Stimulated activated CD8-positive, alpha-beta memory T cell treated with anti-CD3 and anti-CD28 coated beads, Interleukin-7, amount 100 ng/mL, for 1 hour (primary cell): Measurements from ENCODE around the gene SAFB.
"Not testable (repeated sequence)": the region's sequence is repeated elsewhere in the genome, so short reads cannot be mapped to it uniquely, and the experiment has no call there.

ENCODE experiments used
- DNase-seq, 2 donors: peaks; one replicate each; pipeline ENCODE4 v3.0.0-alpha.2; 2020; ENCODE audit warnings: low read depth in 2 of 2

SAFB gene

GRCh38 chr19:5684694-5685430 is 62.0 kb downstream of the SAFB start:
- no peak for DNase-seq

GRCh38 chr19:5686326-5686646 is 63.4 kb downstream of the SAFB start:
- no peak for DNase-seq

DNA sequence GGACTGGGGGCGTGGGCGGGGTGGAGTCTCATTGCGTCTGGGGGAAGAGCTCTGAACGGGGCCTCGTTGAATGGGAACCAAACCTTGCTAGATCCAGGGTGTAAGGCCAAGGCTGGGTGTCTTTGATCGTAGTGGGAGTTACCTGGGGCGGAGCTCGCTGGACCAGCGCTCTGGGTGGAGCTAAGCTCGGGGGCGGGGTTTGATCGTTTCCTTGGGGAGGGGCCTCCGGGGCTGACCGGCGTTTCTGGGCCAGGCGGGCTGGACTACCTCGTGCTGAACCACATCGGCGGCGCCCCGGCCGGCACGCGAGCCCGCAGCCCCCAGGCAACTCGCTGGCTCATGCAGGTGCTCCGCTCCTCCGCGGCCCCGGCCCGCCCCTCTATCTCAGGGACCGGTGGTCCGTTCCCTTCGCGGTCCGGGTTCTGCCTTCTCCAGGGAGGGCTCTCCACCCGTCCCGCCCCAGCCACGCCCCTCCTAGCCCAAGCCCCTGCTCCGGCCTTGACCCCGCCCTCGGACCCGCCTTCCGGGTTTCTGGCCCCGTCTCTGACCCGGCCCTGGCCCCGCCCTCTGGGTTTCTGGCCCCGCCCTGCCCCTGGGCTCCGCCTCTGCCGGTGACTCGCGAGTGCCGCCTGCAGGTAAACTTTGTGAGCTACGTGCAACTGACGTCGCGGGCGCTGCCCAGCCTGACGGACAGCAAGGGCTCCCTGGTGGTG is 63.9 kb downstream of the SAFB start:
- DNase-seq: peak; percentile 92 to 95

- DNase-seq: no peak
Observed at GRCh38 chr19:5687360-5688198, 64.7 kb downstream of the SAFB start.

DNA sequence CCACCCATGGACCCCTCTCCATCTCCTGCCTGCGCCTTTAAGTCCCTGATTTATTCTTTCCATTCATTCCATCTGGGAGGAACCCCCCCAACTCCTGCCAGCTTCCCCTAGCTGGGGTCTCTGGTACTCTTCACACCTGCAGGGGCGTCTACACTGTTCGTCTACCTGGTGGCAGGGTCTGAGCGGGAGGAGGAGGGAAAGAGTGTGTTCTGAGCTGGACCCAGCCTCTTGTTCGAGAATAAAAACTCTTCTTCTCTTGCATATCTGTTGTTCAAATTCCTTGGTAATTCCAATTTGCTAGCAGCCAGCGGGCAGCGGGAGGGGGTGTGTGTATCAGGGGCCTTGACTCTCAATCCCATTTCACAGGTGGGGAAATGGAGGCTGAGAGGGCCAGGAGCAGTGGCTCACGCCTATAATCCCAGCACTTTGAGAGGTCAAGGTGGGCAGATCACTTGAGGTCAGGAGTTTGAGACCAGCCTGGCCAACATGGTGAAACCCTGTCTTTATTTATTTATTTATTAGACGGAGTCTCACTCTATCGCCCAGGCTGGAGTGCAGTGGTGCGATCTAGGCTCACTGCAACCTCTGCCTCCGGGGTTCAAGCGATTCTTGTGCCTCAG is 65.5 kb downstream of the SAFB start:
- DNase-seq: not testable (repeated sequence)

DNA sequence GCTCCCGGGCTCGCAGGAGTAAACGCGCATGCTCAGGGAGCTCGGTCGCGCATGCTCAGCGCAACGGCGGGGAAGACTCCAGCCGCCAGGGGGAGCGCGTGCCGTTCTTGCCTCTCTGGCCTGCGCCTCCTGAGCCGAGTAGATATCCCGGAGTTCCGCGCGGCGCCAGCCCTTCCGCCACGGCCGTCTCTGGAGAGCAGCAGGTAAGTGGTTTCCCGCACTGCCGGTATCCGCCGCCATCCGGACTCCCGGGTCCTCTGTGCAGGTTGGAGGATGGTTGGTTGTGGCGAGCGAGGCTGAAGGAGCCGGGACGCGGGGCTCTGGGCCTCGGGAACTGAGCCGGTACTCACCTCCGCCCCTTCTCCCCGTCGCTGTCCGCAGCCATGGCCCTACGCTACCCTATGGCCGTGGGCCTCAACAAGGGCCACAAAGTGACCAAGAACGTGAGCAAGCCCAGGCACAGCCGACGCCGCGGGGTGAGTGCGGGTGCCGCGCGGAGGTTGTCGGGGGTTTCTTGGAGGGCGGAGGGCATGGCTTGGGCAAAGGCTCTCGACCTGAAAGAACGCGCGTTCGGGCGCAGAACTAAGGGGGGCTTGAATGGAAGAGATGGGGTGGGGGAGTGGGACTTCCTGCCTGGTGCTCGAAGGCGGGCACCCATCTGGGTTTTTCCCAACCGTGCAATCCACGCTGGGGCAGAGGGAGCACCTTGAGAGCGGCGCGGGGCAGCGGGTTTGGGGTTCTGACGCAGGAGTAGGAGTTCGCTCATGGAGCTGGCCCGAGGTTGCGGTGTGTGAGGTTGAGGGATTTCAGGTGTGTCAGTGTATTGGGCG is 67.5 kb downstream of the SAFB start, which contains the start of gene RPL36:
RPL36 (plus strand) TSS at position 171 of the 830 bp plus-strand sequence; CDS start at position 384, 213 bp downstream.
- DNase-seq: peak; percentile 99

DNA sequence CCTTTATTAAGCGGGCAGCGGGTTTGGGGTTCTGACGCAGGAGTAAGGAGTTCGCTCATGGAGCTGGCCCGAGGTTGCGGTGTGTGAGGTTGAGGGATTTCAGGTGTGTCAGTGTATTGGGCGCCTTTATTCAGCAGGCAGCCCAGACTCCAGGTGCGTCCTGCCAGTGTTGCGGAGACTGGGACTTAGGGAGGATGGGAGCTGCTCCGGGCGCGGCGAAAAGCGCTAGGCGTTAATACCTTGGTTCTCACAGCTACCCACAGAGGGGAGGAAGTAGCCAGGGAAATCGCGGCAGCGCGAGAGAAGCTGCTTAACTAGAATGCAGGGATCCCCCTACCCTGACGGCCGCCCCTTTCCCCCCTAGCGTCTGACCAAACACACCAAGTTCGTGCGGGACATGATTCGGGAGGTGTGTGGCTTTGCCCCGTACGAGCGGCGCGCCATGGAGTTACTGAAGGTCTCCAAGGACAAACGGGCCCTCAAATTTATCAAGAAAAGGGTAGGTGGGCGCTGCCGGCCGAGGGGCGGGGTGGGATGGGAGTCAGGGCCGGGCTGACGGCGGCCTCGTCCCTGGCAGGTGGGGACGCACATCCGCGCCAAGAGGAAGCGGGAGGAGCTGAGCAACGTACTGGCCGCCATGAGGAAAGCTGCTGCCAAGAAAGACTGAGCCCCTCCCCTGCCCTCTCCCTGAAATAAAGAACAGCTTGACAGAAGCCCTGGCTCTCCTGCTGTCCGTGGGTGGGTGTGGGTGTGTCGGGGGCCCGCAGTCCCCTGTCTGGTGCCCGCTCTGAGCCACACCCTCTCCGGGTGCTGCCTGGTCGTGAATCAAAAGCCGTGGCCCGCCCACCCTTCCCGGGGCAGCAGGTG is 68.3 kb downstream of the SAFB start:
- DNase-seq: no peak

GRCh38 chr19:5691822-5692722 is 69.2 kb downstream of the SAFB start:
- DNase-seq: no peak

DNA sequence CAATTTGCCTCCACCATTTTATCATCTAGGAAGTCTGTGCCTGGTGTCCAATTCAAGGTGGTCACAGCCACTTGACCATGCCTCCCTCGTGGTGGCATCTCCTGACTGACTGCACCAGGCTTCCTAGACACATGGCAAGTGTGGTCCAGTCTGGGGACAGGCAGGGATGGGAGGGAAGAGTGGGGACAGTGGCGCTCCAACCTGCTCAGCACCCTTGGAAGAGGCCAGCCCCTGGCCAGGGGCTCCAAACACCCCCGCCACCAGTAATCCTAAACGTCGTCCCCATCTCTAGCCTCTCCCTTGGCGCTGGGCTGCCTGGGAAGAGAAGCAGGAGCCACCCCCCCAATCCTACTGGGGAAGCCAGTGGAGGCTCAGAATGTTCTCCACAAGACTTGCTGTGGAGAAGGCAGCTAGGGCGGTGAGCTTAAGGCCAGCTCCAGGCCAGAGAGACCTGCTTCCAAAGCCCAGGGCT is 69.9 kb downstream of the SAFB start:
- DNase-seq: no peak

- no peak for DNase-seq
Observed at GRCh38 chr19:5693195-5694166, 70.6 kb downstream of the SAFB start.

DNA sequence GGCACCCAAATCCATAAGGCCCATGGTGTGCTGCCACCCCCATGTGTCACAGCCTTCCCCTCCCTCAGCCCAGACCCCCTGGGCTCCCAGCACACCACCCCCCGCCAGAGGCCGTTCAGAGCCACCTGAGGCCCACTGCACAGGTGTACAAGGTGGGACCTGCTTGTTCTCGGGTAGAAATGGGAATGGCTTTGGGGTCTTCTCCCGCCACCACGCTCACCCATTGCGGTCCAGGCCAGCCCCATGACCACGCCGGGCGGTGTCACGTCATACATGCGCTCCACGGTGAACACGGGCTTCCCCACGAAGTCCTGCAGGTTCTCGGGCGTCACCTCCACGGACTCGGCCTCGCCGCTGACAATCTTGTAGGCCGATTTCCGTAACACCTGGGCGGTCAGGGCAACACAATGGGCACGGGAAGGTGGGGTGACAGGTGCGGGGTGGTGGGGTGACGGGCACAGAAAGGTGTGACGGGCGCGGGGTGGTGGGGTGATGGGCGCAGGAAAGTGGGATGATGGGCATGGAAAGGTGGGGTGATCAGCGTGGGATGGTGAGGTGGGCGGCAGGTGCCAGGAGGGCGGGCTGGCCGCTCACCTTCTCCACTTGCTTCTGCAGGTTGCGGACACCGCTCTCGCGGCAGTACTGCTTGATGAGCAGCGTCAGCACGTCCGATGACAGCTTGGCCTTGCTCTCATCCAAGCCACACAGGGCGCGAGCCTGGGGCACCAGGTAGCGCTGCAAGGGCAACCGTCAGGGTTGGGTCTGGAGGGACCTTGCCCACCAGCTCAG is 71.5 kb downstream of the SAFB start:
- DNase-seq: no peak

DNA sequence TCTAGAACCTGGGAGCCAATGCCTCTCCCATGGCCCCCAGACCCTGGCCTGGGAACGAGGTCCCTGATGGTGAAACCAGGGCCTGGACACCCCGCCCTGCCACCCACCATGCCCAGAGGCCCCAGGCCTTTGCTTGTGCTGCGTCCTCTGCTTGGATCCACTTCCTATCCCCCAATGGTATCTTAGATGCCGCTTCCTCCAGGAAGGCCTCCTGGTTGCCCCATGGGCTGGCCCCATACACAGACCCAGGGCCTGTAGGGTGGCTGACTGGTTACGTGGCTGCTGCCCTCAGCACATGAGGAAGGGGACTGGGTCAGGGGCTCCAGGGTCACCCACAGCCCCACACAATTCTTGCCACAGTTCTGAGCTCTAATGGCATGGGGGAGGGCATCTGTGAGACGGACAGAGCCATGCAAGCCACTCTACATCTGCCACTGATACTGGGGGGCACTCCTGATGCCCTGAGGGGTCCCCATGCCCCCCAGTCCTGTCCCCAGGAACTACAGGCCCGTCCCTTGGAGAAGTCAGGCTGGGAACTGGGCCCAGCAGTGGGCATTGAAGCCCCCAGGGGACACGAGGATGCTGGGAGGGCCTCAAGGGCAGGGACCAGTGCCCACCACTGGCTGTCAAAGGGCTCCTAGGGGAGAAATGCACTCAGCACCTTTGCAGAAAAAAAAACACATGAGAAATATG is 72.2 kb downstream of the SAFB start:
- DNase-seq: no peak

GRCh38 chr19:5695649-5696195 is 72.8 kb downstream of the SAFB start:
- no peak for DNase-seq

GRCh38 chr19:5696196-5697021 is 73.5 kb downstream of the SAFB start:
- DNase-seq: no peak
